ENCODE results near the gene PCDHB2.
A peak's percentile ranks its signal among the peaks of the same experiment; 100 is the strongest.
"Not testable (repeated sequence)": the region's sequence is repeated elsewhere in the genome, so short reads cannot be mapped to it uniquely, and the experiment has no call there.

PCDHB2 gene

DNA sequence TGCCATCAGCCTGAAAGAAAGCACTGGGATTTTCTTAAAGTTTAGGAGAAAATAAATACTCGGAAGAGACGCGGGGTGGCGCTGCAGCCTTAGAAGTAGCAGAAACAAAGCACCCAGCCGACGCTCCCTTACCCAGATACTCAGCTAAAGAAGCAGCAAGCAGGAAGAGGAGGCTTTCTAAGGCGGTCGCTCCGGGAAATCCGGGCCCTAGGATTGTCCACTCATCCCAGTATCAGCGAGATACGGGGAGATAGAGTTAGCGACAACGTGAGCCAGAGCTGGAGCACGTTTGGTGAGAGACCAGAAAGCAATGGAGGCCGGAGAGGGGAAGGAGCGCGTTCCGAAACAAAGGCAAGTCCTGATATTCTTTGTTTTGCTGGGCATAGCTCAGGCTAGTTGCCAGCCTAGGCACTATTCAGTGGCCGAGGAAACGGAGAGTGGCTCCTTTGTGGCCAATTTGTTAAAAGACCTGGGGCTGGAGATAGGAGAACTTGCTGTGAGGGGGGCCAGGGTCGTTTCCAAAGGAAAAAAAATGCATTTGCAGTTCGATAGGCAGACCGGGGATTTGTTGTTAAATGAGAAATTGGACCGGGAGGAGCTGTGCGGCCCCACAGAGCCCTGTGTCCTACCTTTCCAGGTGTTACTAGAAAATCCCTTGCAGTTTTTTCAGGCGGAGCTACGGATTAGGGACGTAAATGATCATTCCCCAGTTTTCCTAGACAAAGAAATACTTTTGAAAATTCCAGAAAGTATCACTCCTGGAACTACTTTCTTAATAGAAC, at the start of gene PCDHB2:
TSS of gene PCDHB2 (plus strand) at position 135 of the 782 bp plus-strand sequence. CDS start at position 311, 176 bp downstream.
- DNase-seq, result no peak

- no peak for DNase-seq
Observed at GRCh38 chr5:141050622-141051520, 43.5 kb upstream of the PCDHB2 start, which contains the start of gene PCDHB1. Gene PCDHB1, plus strand, starts transcription at chr5:141051374. Its CDS starts 97 bp downstream, at chr5:141051471.

- no peak for DNase-seq
Observed at GRCh38 chr5:141051521-141051866, 42.9 kb upstream of the PCDHB2 start.

DNA sequence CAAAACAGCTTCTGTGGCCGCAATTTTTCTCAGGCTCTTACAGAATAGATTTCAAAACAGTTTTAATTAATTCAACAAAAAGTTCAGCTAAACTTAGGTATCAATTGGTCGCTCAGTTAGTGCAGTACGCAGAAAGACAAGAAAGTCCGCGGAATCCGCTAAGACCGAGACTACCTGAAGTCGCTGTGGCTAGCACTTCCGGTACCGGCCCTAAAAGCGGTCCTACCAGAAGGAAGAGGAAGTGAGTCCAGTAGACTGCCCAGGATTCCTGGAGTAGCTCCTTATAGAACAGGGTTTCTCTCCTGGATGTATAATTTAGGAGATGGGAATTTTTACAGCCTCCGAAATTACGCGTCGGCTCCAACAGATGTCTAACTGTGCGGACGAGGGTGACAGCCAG, 16.6 kb upstream of the PCDHB2 start:
- no peak for DNase-seq

GRCh38 chr5:141082228-141082627, 12.2 kb upstream of the PCDHB2 start:
- DNase-seq, result no peak

DNA sequence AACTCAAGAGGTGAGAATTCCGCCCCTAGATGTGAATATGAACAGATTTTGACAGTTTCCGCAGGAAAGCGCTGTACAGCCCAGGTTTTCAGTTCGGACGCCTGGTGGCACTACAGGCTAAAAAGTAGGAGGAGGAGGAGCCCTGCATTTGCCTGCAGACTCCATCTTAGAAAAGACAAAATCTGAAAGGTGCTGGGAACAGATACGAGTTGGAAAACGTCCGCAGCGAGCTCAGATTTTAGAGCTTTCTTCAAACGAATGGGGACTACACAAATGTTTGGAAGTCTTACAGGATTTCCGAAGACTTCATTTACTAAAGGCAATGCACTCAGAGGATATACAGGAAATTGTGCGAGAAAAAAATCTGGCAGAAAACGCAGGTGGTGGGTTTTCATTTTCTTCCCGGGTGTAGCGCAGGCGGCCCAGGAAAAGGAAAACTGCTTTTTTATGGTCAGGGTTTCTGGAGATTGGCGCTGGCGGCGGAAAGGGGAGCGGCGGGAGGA, 9.9 kb upstream of the PCDHB2 start:
- peak in 1 of 4 experiments; percentile 2 for DNase-seq

DNA sequence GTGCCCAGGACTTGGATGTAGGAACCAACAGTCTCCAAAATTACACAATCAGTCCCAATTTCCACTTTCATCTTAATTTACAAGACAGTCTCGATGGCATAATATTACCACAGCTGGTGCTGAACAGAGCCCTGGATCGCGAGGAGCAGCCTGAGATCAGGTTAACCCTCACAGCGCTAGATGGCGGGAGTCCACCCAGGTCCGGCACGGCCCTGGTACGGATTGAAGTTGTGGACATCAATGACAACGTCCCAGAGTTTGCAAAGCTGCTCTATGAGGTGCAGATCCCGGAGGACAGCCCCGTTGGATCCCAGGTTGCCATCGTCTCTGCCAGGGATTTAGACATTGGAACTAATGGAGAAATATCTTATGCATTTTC, 837 bp downstream of the PCDHB2 start:
- no peak for DNase-seq

DNA sequence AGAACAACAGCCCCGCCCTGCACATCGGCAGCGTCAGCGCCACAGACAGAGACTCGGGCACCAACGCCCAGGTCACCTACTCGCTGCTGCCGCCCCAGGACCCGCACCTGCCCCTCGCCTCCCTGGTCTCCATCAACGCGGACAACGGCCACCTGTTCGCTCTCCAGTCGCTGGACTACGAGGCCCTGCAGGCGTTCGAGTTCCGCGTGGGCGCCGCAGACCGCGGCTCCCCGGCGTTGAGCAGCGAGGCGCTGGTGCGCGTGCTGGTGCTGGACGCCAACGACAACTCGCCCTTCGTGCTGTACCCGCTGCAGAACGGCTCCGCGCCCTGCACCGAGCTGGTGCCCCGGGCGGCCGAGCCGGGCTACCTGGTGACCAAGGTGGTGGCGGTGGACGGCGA, 1.8 kb downstream of the PCDHB2 start:
- DNase-seq, result not testable (repeated sequence)

DNA sequence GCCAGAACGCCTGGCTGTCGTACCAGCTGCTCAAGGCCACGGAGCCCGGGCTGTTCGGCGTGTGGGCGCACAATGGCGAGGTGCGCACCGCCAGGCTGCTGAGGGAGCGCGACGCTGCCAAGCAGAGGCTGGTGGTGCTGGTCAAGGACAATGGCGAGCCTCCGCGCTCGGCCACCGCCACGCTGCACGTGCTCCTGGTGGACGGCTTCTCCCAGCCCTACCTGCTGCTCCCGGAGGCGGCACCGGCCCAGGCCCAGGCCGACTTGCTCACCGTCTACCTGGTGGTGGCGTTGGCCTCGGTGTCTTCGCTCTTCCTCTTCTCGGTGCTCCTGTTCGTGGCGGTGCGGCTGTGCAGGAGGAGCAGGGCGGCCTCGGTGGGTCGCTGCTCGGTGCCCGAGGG, 2.2 kb downstream of the PCDHB2 start:
- DNase-seq, result not testable (repeated sequence)

- no peak for DNase-seq
Observed at GRCh38 chr5:141100243-141100805, 5.9 kb downstream of the PCDHB2 start, which contains the start of gene PCDHB3. Gene PCDHB3, plus strand, starts transcription at chr5:141100473. Its CDS starts 177 bp downstream, at chr5:141100650.

DNA sequence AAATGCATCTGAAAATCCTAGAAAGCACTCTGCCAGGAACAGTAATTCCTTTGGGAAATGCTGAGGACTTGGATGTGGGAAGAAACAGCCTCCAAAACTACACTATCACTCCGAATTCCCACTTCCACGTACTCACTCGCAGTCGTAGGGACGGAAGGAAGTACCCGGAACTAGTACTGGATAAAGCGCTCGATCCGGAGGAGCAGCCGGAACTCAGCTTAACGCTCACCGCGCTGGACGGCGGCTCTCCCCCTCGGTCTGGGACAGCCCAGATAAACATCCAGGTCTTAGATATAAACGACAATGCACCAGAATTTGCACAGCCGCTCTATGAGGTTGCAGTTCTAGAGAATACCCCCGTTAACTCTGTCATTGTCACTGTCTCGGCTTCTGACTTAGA, 6.6 kb downstream of the PCDHB2 start:
- DNase-seq, result no peak

DNA sequence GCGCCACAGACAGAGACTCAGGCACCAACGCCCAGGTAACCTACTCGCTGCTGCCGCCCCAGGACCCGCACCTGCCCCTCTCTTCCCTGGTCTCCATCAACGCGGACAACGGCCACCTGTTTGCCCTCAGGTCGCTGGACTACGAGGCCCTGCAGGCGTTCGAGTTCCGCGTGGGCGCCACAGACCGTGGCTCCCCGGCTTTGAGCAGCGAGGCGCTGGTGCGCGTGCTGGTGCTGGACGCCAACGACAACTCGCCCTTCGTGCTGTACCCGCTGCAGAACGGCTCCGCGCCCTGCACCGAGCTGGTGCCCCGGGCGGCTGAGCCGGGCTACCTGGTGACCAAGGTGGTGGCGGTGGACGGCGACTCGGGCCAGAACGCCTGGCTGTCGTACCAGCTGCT, 7.7 kb downstream of the PCDHB2 start:
- DNase-seq, result not testable (repeated sequence)

- DNase-seq, result not testable (repeated sequence)
Observed at GRCh38 chr5:141102471-141102870, 8.1 kb downstream of the PCDHB2 start.

- no peak for DNase-seq
Observed at GRCh38 chr5:141105350-141105749, 10.9 kb downstream of the PCDHB2 start.

DNA sequence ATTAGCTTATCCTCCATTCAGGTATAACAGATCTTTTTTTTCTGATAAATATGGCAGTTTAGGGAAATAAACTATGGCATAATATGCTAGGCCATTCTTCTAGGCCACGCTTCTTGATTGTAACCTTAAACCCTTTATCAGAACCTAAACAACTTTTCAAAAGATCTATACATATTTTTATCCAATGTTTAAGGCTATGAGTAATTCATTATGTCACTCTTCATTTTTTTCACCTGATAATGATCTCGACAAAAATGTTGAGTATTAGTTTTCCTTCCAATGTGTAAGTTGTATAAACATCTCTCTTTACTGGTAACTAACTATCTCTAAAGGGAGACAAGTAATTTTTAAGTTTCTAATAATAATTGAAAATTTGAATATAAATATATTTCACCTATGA, 24.8 kb downstream of the PCDHB2 start:
- DNase-seq, result no peak

DNA sequence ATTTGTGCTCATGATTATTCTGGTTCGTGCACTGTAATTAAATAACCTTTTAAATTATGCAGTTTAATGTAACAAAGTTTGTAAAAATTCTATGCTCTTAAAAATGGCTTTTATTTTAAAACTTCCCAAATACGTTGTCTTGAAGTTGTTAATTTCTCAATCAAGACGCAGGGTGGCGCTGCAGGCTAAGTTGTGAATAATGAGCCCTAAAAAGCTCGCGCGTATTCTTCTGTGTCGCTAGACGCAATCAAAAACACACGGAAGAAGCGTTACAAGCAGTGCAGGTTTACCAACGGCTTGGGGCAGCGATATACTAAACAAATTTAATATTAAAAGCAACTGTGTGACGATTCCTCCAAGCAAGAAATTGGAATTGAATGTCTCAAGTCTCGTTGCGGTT, 27.1 kb downstream of the PCDHB2 start, which contains the start of gene PCDHB4:
TSS of gene PCDHB4 (plus strand) at position 256 of the 400 bp plus-strand sequence. CDS start 181 bp downstream, outside the sequence.
- DNase-seq, result no peak

DNA sequence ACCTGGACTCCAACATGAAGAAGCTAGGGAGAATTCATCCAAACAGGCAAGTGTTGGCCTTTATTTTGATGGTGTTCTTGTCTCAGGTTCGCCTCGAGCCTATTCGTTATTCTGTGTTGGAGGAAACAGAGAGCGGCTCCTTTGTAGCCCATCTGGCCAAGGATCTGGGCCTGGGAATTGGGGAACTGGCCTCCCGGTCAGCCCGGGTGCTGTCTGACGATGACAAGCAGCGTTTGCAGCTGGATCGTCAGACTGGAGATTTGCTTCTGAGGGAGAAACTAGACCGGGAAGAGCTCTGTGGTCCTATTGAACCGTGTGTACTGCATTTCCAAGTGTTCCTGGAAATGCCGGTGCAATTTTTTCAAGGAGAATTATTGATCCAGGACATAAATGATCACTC, 27.6 kb downstream of the PCDHB2 start:
- DNase-seq, result no peak

DNA sequence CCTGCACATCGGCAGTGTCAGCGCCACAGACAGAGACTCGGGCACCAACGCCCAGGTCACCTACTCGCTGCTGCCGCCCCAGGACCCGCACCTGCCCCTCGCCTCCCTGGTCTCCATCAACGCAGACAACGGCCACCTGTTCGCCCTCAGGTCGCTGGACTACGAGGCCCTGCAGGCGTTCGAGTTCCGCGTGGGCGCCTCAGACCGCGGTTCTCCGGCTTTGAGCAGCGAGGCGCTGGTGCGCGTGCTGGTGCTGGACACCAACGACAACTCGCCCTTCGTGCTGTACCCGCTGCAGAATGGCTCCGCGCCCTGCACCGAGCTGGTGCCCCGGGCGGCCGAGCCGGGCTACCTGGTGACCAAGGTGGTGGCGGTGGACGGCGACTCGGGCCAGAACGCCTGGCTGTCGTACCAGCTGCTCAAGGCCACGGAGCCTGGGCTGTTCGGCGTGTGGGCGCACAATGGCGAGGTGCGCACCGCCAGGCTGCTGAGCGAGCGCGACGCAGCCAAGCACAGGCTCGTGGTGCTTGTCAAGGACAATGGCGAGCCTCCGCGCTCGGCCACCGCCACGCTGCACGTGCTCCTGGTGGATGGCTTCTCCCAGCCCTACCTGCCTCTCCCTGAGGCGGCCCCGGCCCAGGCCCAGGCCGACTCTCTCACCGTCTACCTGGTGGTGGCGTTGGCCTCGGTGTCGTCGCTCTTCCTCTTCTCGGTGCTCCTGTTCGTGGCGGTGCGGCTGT, 29.2 kb downstream of the PCDHB2 start:
- not testable (repeated sequence) for DNase-seq

GRCh38 chr5:141127305-141127704, 32.9 kb downstream of the PCDHB2 start:
- no peak for DNase-seq

GRCh38 chr5:141135030-141135717, 40.8 kb downstream of the PCDHB2 start, which contains the start of gene PCDHB5:
Gene PCDHB5, plus strand, starts transcription at chr5:141135206. Its CDS starts 229 bp downstream, at chr5:141135435.
- DNase-seq, result no peak

DNA sequence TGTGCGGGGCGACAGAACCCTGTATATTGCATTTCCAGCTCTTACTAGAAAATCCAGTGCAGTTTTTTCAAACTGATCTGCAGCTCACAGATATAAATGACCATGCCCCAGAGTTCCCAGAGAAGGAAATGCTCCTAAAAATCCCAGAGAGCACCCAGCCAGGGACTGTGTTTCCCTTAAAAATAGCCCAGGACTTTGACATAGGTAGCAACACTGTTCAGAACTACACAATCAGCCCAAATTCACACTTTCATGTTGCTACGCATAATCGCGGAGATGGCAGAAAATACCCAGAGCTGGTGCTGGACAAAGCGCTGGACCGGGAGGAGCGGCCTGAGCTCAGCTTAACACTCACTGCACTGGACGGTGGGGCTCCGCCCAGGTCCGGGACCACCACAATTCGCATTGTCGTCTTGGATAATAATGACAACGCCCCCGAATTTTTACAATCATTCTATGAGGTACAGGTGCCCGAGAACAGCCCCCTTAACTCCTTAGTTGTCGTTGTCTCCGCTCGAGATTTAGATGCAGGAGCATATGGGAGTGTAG, 41.4 kb downstream of the PCDHB2 start:
- no peak for DNase-seq
